Measurements from ENCODE around the gene CHIT1. TPM values are rescaled to one million over a fixed set of nuclear protein-coding genes. Genes with fewer than 3 reads are reported as not detected.
"Not testable (repeated sequence)": the region's sequence is repeated elsewhere in the genome, so short reads cannot be mapped to it uniquely, and the experiment has no call there.

Gene CHIT1
- total and polyA plus RNA-seq, 8 donors, result 0.09 to 3.0 (median 0.24) TPM; not detected in 1

DNA sequence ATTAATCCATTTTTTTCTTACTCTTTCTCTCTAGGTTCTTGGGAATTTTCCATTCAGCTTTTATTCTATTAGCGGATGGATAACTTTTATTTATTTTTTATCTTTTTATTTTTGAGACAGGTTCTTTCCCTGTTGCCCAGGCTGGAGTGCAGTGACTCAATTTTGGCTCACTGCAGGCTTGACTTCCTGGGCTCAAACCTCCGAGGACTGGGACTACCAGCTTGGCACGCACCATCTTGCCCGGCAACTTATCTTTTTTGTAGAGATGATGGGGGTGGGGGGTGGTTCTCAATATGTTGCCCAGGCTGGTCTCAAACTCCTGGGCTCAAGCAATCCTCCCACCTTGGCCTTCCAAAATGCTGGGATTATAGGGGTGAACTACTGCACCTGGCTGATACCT lies 36.1 kb upstream of the CHIT1 start:
- TF ChIP-seq, protein P1, sequence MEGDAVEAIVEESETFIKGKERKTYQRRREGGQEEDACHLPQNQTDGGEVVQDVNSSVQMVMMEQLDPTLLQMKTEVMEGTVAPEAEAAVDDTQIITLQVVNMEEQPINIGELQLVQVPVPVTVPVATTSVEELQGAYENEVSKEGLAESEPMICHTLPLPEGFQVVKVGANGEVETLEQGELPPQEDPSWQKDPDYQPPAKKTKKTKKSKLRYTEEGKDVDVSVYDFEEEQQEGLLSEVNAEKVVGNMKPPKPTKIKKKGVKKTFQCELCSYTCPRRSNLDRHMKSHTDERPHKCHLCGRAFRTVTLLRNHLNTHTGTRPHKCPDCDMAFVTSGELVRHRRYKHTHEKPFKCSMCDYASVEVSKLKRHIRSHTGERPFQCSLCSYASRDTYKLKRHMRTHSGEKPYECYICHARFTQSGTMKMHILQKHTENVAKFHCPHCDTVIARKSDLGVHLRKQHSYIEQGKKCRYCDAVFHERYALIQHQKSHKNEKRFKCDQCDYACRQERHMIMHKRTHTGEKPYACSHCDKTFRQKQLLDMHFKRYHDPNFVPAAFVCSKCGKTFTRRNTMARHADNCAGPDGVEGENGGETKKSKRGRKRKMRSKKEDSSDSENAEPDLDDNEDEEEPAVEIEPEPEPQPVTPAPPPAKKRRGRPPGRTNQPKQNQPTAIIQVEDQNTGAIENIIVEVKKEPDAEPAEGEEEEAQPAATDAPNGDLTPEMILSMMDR (IDR thresholded peaks at IDR 0.05), result no peak
- DNase-seq, result no peak
- Histone ChIP-seq H3K27ac (no peak overlapping the region), H3K36me3 (no peaks in the 10 kb centered on the region), H3K27me3 (no peaks in the 10 kb centered on the region), H3K9me3 (no peaks in the 10 kb centered on the region), H3K4me1 (peaks cover 0 to 26% of the 10 kb centered on the region in 2 donors), H3K4me3 (no peak overlapping the region)
- intact Hi-C loops (cut with DNase I), result no loop called here
- ATAC-seq, result no peak

DNA sequence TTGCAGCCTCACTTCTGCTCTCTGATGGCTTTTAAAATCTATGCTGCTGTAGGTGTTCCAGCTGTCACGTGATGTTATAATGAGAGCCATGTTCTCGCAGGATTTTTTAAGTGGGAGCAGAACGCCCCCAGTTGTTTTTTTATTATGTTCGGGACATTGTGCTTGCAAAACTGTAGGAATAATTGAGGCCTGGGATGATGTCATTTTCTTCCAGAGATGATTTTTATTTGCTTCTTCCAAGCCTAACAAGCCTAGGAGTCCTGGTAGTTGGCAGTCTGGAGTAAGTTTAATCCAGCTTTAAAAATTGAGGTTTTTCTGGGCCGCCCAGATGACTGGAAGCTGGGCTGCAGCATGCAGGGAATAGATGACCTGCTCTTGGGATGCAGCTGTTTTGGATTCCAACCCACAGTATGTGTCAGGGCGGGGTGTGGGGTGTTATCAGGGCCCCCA lies 34.6 kb upstream of the CHIT1 start:
- TF ChIP-seq, protein P1 (IDR thresholded peaks at IDR 0.05), result no peak
- intact Hi-C loops (cut with DNase I), result no loop called here
- no peak for ATAC-seq

DNA sequence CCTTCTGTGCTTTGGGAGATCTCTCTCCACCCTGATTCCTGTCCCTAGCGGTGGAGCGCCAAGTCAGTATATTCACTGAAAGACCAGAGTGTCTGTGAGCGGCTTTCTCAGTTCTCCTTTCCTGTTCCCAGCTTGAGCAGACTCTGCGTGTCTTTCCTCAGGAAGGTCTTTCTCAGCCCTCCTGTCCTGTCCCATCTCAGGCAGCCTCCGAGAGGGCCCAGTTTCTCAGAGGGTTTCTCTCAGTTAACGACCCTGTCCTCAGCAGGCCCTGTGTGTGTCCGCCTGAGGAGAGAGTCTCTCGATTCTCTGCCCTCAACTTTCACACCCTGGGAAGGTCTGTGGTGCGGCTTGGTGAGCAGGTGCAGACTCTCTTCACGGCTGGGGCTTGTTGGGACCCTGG lies 34.0 kb upstream of the CHIT1 start:
- DNase-seq, result no peak
- H3K36me3 ChIP-seq, result no peaks in the 10 kb centered on the region
- H3K4me3 ChIP-seq, result no peak overlapping the region
- no peak for ATAC-seq
- intact Hi-C loops (cut with DNase I), result no loop called here
- TF ChIP-seq, protein P1 (IDR thresholded peaks at IDR 0.05), result no peak
- peaks cover 0 to 12% of the 10 kb centered on the region in 2 donors for H3K4me1 ChIP-seq
- H3K27ac ChIP-seq, result no peak overlapping the region
- no peaks in the 10 kb centered on the region for H3K9me3 ChIP-seq
- no peaks in the 10 kb centered on the region for H3K27me3 ChIP-seq

More for the DNA sequence above, 34.6 kb upstream of the CHIT1 start:
- no peaks in the 10 kb centered on the region for H3K9me3 ChIP-seq
- no peaks in the 10 kb centered on the region for H3K27me3 ChIP-seq
- no peak for DNase-seq
- no peak overlapping the region for H3K4me3 ChIP-seq
- H3K27ac ChIP-seq, result no peak overlapping the region
- no peaks in the 10 kb centered on the region for H3K36me3 ChIP-seq
- H3K4me1 ChIP-seq, result peaks cover 0 to 18% of the 10 kb centered on the region in 2 donors

DNA sequence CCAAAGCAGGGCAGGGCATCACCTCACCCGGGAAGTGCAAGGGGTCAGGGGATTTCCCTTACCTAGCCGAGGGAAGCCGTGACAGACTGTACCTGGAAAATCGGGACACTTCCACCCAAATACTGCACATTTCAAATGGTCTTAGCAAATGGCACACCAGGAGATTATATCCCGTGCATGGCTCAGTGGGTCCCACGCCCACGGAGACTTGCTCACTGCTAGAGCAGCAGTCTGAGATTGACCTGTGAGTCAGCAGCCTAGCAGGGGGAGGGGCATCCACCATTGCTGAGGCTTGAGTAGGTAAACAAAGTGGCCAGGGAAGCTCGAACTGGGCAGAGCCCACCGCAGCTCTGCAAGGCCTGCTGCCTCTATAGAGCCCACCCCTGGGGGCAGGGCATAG lies 27.2 kb upstream of the CHIT1 start:
- H3K4me3 ChIP-seq; intact Hi-C loops (cut with DNase I); H3K27ac ChIP-seq; H3K36me3 ChIP-seq; DNase-seq; H3K4me1 ChIP-seq; H3K9me3 ChIP-seq; ATAC-seq: not testable (repeated sequence)
- H3K27me3 ChIP-seq, result peaks cover 0 to 26% of the 10 kb centered on the region in 2 donors

DNA sequence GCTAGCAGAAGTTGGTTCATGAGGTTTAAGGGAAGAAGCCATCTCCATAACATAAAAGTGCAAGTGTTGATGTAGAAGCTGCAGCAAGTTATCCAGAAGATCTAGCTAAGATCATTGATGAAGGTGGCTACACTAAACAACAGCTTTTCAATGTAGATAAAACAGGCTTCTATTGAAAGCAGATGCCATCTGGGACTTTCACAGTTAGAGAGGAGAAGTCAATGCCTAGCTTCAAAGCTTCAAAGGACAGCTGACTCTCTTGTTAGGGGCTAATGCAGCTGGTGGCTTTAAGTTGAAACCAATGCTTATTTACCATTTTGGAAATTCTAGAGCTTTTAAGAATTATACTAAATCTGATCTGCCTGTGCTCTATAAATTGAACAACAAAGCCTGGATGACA lies 25.3 kb upstream of the CHIT1 start:
- intact Hi-C loops (cut with DNase I); H3K4me3 ChIP-seq; H3K9me3 ChIP-seq; H3K27ac ChIP-seq; H3K36me3 ChIP-seq; H3K4me1 ChIP-seq; ATAC-seq; DNase-seq: not testable (repeated sequence)
- H3K27me3 ChIP-seq, result peaks cover 0 to 26% of the 10 kb centered on the region in 2 donors

DNA sequence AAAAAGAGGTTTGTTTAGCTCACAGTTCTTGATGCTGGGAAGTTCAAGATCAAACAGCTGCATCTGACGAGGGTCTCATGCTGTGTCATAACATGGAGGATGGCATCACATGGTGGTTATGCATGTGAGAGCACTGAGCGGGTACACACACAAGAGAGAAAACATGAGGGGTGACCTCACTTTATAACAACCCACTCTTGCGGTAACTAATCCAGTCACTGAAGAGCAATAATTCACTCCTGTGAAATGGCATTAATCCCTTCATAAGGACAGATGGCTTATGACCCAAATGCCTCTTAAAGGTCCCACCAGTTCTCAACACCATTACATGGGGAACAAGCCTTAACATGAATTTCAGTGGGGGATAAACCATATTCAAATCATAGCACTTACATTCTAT lies 23.2 kb upstream of the CHIT1 start:
- ATAC-seq (no peak), DNase-seq (no peak)
- no peaks in the 10 kb centered on the region for H3K9me3 ChIP-seq
- H3K27ac ChIP-seq, result no peak overlapping the region
- intact Hi-C loops (cut with DNase I), result no loop called here
- TF ChIP-seq, protein P1 (IDR thresholded peaks at IDR 0.05), result no peak
- peaks cover 0 to 36% of the 10 kb centered on the region in 2 donors for H3K27me3 ChIP-seq
- H3K4me3 ChIP-seq, result no peak overlapping the region
- no peaks in the 10 kb centered on the region for H3K36me3 ChIP-seq
- no peaks in the 10 kb centered on the region for H3K4me1 ChIP-seq
